T-helper 22 cell (primary cell): ENCODE results near the gene PRR20A.
"Not testable (repeated sequence)": the region's sequence is repeated elsewhere in the genome, so short reads cannot be mapped to it uniquely, and the experiment has no call there.

Source experiments
- DNase-seq: peaks from one replicate; pipeline ENCODE4 v3.0.0-alpha.2; 2020; ENCODE audit warnings: low read depth

Gene PRR20A

DNA sequence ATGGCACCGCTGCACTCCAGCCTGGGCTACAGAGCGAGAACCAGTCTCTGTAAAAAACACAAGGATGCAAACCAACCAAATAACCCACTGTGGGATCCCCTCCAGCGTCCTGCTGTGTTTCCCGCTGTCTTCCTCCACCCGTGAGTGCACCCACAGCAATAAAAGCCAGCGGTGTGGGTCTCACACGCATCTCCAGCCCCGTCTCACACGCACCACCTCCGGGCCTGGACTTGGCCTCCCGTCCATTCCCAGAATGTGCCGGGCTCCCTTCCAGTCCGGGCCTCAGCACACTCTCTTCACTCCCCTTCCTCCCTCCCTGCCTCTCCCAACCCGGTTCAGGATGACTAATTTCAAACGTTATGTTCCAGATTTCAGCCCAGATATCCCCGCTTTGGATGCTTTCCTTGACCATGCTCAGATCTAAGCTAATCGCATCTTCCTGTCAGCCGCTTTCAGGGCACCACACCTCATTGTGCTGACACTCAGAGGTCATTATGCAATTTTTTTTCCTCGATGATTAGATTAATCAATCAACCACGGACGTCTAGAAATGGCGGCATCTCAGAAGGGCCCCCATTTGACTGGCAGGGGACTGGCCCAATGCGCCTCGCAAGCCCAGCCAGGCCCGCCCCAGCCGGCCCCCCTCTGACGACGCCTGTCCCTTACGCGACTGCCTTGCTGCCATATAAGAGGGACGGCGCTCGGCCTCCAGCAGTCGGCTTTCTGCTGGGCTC lies at the start of gene PRR20A:
PRR20A (plus strand) TSS at position 684 of the 734 bp plus-strand sequence. CDS start 387 bp downstream, outside the sequence.
- DNase-seq: not testable (repeated sequence)

GRCh38 chr13:57114945-57115344 lies 25.8 kb upstream of the PRR20A start:
- no peak for DNase-seq

DNA sequence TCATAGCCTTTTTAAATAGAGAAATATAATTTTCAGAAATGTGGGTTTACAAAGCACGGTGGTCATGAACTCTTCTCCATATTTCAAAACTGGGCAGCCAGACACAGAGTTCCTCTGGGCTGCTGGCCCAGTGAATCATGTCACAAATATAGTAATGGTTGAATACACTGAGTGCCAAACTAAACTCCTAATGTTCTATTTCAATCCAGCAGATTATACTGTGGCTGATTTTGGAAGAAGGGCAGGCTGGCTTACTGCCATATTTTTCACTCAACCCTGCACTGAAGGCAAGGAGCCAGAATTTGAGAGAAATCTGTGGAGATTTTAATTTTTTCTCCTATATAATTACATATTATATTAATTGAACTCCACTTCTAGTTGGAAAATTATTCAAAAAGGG lies 17.0 kb upstream of the PRR20A start:
- no peak for DNase-seq

DNA sequence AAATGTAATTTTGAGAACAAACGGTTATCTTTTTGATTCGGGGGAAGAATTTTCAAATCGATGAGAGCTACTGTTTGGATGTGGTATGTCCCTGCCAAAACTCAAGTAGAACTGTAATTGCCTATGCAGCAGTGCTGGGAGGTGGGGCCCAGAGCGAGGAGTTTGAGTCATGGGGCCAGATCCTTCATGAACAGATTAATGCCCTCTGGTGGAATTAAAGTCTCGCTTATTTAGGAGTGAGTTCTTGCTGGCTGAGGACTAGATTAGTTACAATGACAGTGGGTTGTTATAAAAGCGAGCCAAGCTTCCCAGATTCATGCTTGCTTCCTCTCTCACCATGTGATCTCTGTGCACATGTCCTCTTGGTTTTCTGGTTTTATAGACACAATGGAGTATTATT lies 11.8 kb upstream of the PRR20A start:
- DNase-seq: no peak

- DNase-seq: no peak
Measured at GRCh38 chr13:57136093-57136492, 4.6 kb upstream of the PRR20A start.

GRCh38 chr13:57137585-57137984 lies 3.1 kb upstream of the PRR20A start:
- DNase-seq: no peak

GRCh38 chr13:57138988-57139387 lies 1.7 kb upstream of the PRR20A start:
- DNase-seq: no peak

DNA sequence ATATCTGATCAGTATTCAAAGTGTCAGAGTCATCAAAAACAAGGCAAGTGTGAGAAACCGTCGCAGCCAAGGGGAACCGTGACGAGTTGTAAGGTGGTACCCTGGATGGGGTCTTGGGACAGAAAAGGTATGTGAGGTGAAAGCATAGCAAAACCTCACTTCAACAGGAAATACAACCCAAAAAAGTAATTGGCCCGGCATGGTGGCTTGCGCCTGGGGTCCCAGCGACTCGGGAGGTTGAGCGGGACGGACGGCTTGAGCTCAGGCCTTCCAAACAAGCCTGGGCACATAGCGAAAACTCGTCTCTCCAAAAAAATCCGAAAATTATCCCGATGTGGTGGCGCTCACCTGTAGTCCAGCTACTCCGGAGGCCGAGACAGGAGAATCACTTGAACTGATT lies 937 bp upstream of the PRR20A start:
- not testable (repeated sequence) for DNase-seq

DNA sequence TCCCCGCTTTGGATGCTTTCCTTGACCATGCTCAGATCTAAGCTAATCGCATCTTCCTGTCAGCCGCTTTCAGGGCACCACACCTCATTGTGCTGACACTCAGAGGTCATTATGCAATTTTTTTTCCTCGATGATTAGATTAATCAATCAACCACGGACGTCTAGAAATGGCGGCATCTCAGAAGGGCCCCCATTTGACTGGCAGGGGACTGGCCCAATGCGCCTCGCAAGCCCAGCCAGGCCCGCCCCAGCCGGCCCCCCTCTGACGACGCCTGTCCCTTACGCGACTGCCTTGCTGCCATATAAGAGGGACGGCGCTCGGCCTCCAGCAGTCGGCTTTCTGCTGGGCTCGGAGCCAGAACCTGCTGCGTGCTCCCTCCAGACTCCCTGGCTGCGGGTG lies 6.5 kb downstream of the PRR20A start, which contains the start of gene PRR20B:
PRR20B (plus strand) TSS at position 301 of the 400 bp plus-strand sequence. CDS start 387 bp downstream, outside the sequence.
- DNase-seq: not testable (repeated sequence)

DNA sequence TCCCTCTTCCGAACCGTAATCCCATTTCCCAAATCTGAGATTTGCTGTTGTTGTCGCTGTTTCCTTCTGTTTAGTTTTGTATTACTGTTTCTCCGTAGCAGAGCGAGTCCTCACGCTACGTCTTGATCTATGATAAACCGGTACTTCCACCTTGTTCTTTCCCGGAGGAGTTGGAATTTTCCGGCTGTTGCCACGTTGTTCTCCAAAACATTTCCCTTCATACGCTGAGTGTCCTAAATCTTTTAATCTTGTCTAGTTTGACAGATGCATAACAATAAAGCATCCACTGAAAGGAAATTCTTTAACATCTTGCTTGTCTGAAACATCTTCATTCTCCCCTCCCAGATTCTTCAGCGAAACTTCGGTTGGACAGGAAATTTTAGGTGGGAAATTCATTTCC lies 7.4 kb downstream of the PRR20A start:
- not testable (repeated sequence) for DNase-seq

- not testable (repeated sequence) for DNase-seq
Measured at GRCh38 chr13:57153761-57154160, 13.0 kb downstream of the PRR20A start, which contains the start of gene PRR20C. TSS of gene PRR20C (plus strand) at chr13:57154061. CDS start at chr13:57154448, 387 bp downstream.

- not testable (repeated sequence) for DNase-seq
Measured at GRCh38 chr13:57160332-57160731, 19.6 kb downstream of the PRR20A start, which contains the start of gene PRR20D. TSS of gene PRR20D (plus strand) at chr13:57160632. CDS start at chr13:57161019, 387 bp downstream.

GRCh38 chr13:57166897-57167296 lies 26.2 kb downstream of the PRR20A start, which contains the start of gene PRR20E:
TSS of gene PRR20E (plus strand) at chr13:57167197. CDS start at chr13:57167584, 387 bp downstream.
- not testable (repeated sequence) for DNase-seq

DNA sequence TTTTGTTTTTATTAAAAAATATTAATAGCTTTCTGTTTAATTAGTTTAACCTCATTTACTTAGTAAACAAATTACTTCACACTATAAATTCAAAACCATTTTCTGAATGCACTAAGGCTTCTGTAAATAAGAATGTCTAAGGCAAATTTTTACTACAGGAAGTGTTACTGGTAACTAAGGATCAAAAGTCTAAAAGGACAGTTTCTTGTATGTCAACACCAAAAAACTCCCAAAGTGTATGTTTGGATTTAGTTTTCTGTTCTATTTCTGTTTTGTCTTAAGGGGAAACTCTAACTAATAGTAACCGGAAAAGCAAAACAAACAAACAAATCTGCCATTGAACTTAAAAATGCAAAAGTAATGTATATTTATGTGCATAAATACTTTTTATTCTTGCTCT lies 50.9 kb downstream of the PRR20A start:
- DNase-seq: no peak
